ENCODE data around the gene NOBOX. TPM values are rescaled to one million over a fixed set of nuclear protein-coding genes. Genes with fewer than 3 reads are reported as not detected.

Gene NOBOX
- total RNA-seq, 1 donor from 2014 or later = not detected

- no peak for DNase-seq (ENCODE audit: low read depth)
- H3K4me3 ChIP-seq (ENCODE audit: low read depth, low read length) = no peak overlapping the region
- no peak for TF ChIP-seq CTCF (conservative IDR thresholded peaks at IDR 0.05; ENCODE audit: low read depth, low read length)
Observed at GRCh38 chr7:144397086-144397485, 6.4 kb downstream of the NOBOX start.

- peak overlapping the region; percentile 29 for H3K4me3 ChIP-seq (ENCODE audit: low read depth, low read length)
- DNase-seq (ENCODE audit: low read depth) = no peak
- TF ChIP-seq CTCF (conservative IDR thresholded peaks at IDR 0.05; ENCODE audit: low read depth, low read length) = peak; percentile 75
Observed at GRCh38 chr7:144391823-144392255, 11.7 kb downstream of the NOBOX start.

- no peak overlapping the region for H3K4me3 ChIP-seq (ENCODE audit: low read depth, low read length)
- no peak for TF ChIP-seq CTCF (conservative IDR thresholded peaks at IDR 0.05; ENCODE audit: low read depth, low read length)
- no peak for DNase-seq (ENCODE audit: low read depth)
Observed at GRCh38 chr7:144391014-144391413, 12.5 kb downstream of the NOBOX start.

- TF ChIP-seq CTCF (conservative IDR thresholded peaks at IDR 0.05; ENCODE audit: low read depth, low read length) = no peak
- no peak for DNase-seq (ENCODE audit: low read depth)
- H3K4me3 ChIP-seq (ENCODE audit: low read depth, low read length) = no peak overlapping the region
Observed at GRCh38 chr7:144390481-144390880, 13.0 kb downstream of the NOBOX start.

- TF ChIP-seq CTCF (conservative IDR thresholded peaks at IDR 0.05; ENCODE audit: low read depth, low read length) = no peak
- no peak overlapping the region for H3K4me3 ChIP-seq (ENCODE audit: low read depth, low read length)
- no peak for DNase-seq (ENCODE audit: low read depth)
Observed at GRCh38 chr7:144388950-144389349, 14.5 kb downstream of the NOBOX start.

- no peak for TF ChIP-seq CTCF (conservative IDR thresholded peaks at IDR 0.05; ENCODE audit: low read depth, low read length)
- no peak overlapping the region for H3K4me3 ChIP-seq (ENCODE audit: low read depth, low read length)
- no peak for DNase-seq (ENCODE audit: low read depth)
Observed at GRCh38 chr7:144386741-144387140, 16.8 kb downstream of the NOBOX start.

- H3K4me3 ChIP-seq (ENCODE audit: low read depth, low read length) = peak overlapping the region; percentile 26
- no peak for TF ChIP-seq CTCF (conservative IDR thresholded peaks at IDR 0.05; ENCODE audit: low read depth, low read length)
- DNase-seq (ENCODE audit: low read depth) = no peak
Observed at GRCh38 chr7:144384555-144385245, 18.8 kb downstream of the NOBOX start.
